B cell (primary cell): Measurements from ENCODE around the gene MRO.

Source experiments
- EZH2 ChIP-seq: IDR thresholded peaks from 2 replicates; pipeline ENCODE4 v1.6.1; 2012; ENCODE audit warnings: borderline replicate concordance, low read depth, mild to moderate bottlenecking, moderate library complexity, low read length; ENCODE audit not compliant: insufficient read depth, poor library complexity, severe bottlenecking
- TF ChIP-seq, protein P1 (sequence below): fragments of 200-600 bp; IDR thresholded peaks from one replicate; pipeline ENCODE4 v1.8.0; 2022; ENCODE audit warnings: antibody characterized with exemption, mild to moderate bottlenecking

GRCh38 chr18:50816419-50817166 is 3.2 kb downstream of the MRO start:
- TF ChIP-seq, protein P1, sequence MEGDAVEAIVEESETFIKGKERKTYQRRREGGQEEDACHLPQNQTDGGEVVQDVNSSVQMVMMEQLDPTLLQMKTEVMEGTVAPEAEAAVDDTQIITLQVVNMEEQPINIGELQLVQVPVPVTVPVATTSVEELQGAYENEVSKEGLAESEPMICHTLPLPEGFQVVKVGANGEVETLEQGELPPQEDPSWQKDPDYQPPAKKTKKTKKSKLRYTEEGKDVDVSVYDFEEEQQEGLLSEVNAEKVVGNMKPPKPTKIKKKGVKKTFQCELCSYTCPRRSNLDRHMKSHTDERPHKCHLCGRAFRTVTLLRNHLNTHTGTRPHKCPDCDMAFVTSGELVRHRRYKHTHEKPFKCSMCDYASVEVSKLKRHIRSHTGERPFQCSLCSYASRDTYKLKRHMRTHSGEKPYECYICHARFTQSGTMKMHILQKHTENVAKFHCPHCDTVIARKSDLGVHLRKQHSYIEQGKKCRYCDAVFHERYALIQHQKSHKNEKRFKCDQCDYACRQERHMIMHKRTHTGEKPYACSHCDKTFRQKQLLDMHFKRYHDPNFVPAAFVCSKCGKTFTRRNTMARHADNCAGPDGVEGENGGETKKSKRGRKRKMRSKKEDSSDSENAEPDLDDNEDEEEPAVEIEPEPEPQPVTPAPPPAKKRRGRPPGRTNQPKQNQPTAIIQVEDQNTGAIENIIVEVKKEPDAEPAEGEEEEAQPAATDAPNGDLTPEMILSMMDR, result no peak
- TF ChIP-seq EZH2, result no peak
